ENCODE data around the gene GLRA3.

Gene GLRA3

DNA sequence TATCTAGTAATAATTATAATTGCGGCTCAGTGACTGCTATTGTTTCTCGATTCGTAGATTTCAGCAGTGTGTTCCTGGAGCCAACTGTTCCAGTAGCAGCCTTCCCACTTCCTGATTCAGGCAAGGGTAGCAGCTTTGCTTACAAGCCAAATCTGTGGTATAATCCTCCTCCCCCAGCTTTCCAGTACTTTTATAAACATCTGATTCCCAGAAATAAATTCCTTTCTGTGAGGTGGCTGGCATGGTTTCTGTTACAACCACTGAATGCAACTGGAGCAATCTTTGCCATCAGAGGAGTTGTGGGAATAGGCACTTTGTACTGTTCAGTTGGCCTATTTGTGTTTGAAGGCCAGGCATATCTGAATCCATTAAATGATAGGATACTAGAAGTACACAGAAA, 80.0 kb downstream of the GLRA3 start:
- no peak for FAIRE-seq
- DNase-seq (ENCODE audit: insufficient read length) = no peak
- TF ChIP-seq POLR2AphosphoS5 (IDR thresholded peaks at IDR 0.05; ENCODE audit: low read depth, low read length) = no peak
- no peak for TF ChIP-seq TAF1 (IDR thresholded peaks at IDR 0.05; ENCODE audit: borderline replicate concordance, low read depth, low read length)
- TF ChIP-seq POLR2A (IDR thresholded peaks at IDR 0.05; ENCODE audit: low read depth, low read length) = no peak

GRCh38 chr4:174746710-174747109, 82.3 kb downstream of the GLRA3 start:
- DNase-seq (ENCODE audit: insufficient read length) (no peak), FAIRE-seq (no peak)
- no peak for TF ChIP-seq POLR2A (IDR thresholded peaks at IDR 0.05; ENCODE audit: low read depth, low read length)
- no peak for TF ChIP-seq TAF1 (IDR thresholded peaks at IDR 0.05; ENCODE audit: borderline replicate concordance, low read depth, low read length)
- no peak for TF ChIP-seq POLR2AphosphoS5 (IDR thresholded peaks at IDR 0.05; ENCODE audit: low read depth, low read length)

- no peak for TF ChIP-seq POLR2AphosphoS5 (IDR thresholded peaks at IDR 0.05; ENCODE audit: low read depth, low read length)
- TF ChIP-seq POLR2A (IDR thresholded peaks at IDR 0.05; ENCODE audit: low read depth, low read length) = no peak
- no peak for TF ChIP-seq TAF1 (IDR thresholded peaks at IDR 0.05; ENCODE audit: borderline replicate concordance, low read depth, low read length)
- DNase-seq (ENCODE audit: insufficient read length) (no peak), FAIRE-seq (no peak)
These were observed 86.5 kb downstream of the GLRA3 start for GRCh38 chr4:174742561-174742960.

DNA sequence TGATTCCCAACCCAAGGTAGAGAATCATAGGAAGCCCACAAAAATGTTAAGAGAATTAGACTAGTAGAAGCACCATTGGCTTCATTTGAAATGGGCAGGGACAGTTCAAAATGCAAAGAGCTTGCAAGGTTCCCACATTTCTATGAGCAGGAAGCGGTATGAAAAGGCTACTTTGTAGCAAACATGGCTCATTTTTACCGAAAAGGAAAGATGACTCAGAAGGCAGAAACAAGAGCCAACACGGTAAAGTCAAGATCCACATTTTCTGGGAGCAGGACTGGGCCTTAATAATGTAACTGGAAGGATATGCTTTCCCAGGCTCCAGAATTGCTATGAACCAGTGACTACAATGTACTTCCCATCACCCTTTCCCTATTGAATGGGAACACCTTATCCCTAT, 89.5 kb downstream of the GLRA3 start:
- no peak for FAIRE-seq
- DNase-seq (ENCODE audit: insufficient read length) = no peak
- no peak for TF ChIP-seq TAF1 (IDR thresholded peaks at IDR 0.05; ENCODE audit: borderline replicate concordance, low read depth, low read length)
- no peak for TF ChIP-seq POLR2A (IDR thresholded peaks at IDR 0.05; ENCODE audit: low read depth, low read length)
- TF ChIP-seq POLR2AphosphoS5 (IDR thresholded peaks at IDR 0.05; ENCODE audit: low read depth, low read length) = no peak

DNA sequence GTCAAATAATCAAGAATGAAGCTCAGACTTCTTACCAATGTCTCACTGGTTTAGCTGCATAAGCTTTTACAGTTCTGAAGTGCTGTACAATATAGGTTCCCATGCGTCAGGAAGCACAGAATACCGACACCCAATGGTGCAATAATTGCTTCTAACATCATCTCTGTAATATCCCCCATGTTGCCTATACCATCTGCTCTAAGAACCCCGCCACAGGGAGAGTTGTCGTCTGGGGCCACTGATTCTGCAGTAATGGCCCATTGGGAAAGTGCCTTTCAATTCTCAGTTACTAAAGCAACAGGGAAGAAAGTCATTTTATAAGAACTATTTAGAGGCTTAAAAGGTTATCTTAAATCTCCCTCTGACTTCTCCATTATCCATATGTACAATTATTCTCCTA, 94.9 kb downstream of the GLRA3 start:
- DNase-seq (ENCODE audit: insufficient read length) (no peak), FAIRE-seq (no peak)
- TF ChIP-seq POLR2A (IDR thresholded peaks at IDR 0.05; ENCODE audit: low read depth, low read length) = no peak
- no peak for TF ChIP-seq TAF1 (IDR thresholded peaks at IDR 0.05; ENCODE audit: borderline replicate concordance, low read depth, low read length)
- no peak for TF ChIP-seq POLR2AphosphoS5 (IDR thresholded peaks at IDR 0.05; ENCODE audit: low read depth, low read length)

GRCh38 chr4:174717828-174718227, 111.2 kb downstream of the GLRA3 start:
- FAIRE-seq (no peak), DNase-seq (ENCODE audit: insufficient read length) (no peak)
- no peak for TF ChIP-seq TAF1 (IDR thresholded peaks at IDR 0.05; ENCODE audit: borderline replicate concordance, low read depth, low read length)
- TF ChIP-seq POLR2A (IDR thresholded peaks at IDR 0.05; ENCODE audit: low read depth, low read length) = no peak
- no peak for TF ChIP-seq POLR2AphosphoS5 (IDR thresholded peaks at IDR 0.05; ENCODE audit: low read depth, low read length)

DNA sequence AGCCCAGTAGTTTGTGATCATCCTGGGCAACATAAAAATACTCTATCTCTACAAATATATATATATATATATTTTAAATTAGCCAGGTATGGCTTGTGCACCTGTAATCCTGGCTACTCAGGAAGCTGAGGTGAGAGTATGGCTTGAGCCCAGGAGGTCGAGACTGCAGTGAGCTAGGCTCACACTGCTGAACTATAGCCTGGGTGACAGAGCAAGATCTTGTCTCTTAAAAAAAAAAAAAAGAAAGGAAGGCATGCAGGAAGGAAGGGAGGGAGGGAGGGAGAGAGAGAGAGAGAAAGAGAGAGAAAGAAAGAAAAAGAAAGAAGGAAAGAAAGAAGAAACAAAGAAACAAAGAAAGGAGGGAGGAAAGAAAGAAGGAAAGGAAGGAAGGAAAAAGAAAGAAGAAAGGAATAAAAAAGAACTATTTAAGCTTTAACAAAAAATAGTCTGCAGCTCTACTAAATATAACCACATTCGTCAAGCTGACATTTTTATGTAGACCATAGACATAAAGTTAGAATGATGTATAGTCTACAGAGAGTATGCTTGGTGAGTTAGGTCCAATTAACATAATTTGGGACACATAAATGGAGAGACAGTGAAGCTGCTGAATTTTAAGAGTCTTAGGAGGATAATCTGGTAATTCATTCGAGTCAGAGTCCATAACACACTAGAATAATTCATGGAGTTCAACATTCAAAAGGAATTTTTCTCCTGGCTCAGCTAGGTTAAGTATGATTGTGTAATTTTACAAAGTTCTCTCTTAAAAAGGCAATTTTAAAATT, 111.9 kb downstream of the GLRA3 start:
- DNase-seq (ENCODE audit: insufficient read length) (no peak), FAIRE-seq (no peak)
- TF ChIP-seq TAF1 (IDR thresholded peaks at IDR 0.05; ENCODE audit: borderline replicate concordance, low read depth, low read length) = no peak
- no peak for TF ChIP-seq POLR2AphosphoS5 (IDR thresholded peaks at IDR 0.05; ENCODE audit: low read depth, low read length)
- TF ChIP-seq POLR2A (IDR thresholded peaks at IDR 0.05; ENCODE audit: low read depth, low read length) = no peak

GRCh38 chr4:174714393-174715211, 114.4 kb downstream of the GLRA3 start:
- TF ChIP-seq TAF1 (IDR thresholded peaks at IDR 0.05; ENCODE audit: borderline replicate concordance, low read depth, low read length) (no peak), POLR2A (IDR thresholded peaks at IDR 0.05; ENCODE audit: low read depth, low read length) (no peak), POLR2AphosphoS5 (IDR thresholded peaks at IDR 0.05; ENCODE audit: low read depth, low read length) (no peak)
- peak; percentile 53 for FAIRE-seq

GRCh38 chr4:174713821-174714220, 115.2 kb downstream of the GLRA3 start:
- TF ChIP-seq POLR2A (IDR thresholded peaks at IDR 0.05; ENCODE audit: low read depth, low read length) (no peak), POLR2AphosphoS5 (IDR thresholded peaks at IDR 0.05; ENCODE audit: low read depth, low read length) (no peak), TAF1 (IDR thresholded peaks at IDR 0.05; ENCODE audit: borderline replicate concordance, low read depth, low read length) (no peak)
- no peak for FAIRE-seq
- no peak for DNase-seq (ENCODE audit: insufficient read length)

More at GRCh38 chr4:174714393-174715211, 114.4 kb downstream of the GLRA3 start:
- DNase-seq (ENCODE audit: insufficient read length) = peak; percentile 11

- DNase-seq (ENCODE audit: insufficient read length) (no peak), FAIRE-seq (no peak)
- TF ChIP-seq POLR2A (IDR thresholded peaks at IDR 0.05; ENCODE audit: low read depth, low read length) (no peak), TAF1 (IDR thresholded peaks at IDR 0.05; ENCODE audit: borderline replicate concordance, low read depth, low read length) (no peak), POLR2AphosphoS5 (IDR thresholded peaks at IDR 0.05; ENCODE audit: low read depth, low read length) (no peak)
These were observed 115.9 kb downstream of the GLRA3 start for GRCh38 chr4:174713181-174713580.

GRCh38 chr4:174709526-174709925, 119.5 kb downstream of the GLRA3 start:
- no peak for FAIRE-seq
- TF ChIP-seq TAF1 (IDR thresholded peaks at IDR 0.05; ENCODE audit: borderline replicate concordance, low read depth, low read length) = no peak
- TF ChIP-seq POLR2A (IDR thresholded peaks at IDR 0.05; ENCODE audit: low read depth, low read length) = no peak
- no peak for TF ChIP-seq POLR2AphosphoS5 (IDR thresholded peaks at IDR 0.05; ENCODE audit: low read depth, low read length)
- DNase-seq (ENCODE audit: insufficient read length) = no peak

Measured in GM12892 (cell line).